Upper lobe of right lung (tissue), 1 donor: ENCODE data around the gene SLC9A3. TPM values are rescaled to one million over a fixed set of nuclear protein-coding genes. Genes with fewer than 3 reads are reported as not detected.

Experiments used
- ATAC-seq: fragments of 200-7000 bp; cut with Tn5 transposase; one replicate; pipeline ENCODE4 v1.9.1; 2020; ENCODE audit warnings: mild to moderate bottlenecking, moderate library complexity
- DNase-seq: peaks from one replicate; pipeline ENCODE4 v3.0.0-alpha.2; 2020
- H3K27ac ChIP-seq: fragments of 200-600 bp; one replicate; pipeline ENCODE4 v1.8.0; 2022
- H3K27me3 ChIP-seq: fragments of 200-600 bp; one replicate; pipeline ENCODE4 v1.8.0; 2022; ENCODE audit warnings: mild to moderate bottlenecking
- H3K36me3 ChIP-seq: fragments of 200-600 bp; one replicate; pipeline ENCODE4 v1.8.0; 2022
- H3K4me1 ChIP-seq: fragments of 200-600 bp; one replicate; pipeline ENCODE4 v1.8.0; 2022
- H3K4me3 ChIP-seq: fragments of 200-600 bp; one replicate; pipeline ENCODE4 v1.8.0; 2022; ENCODE audit warnings: mild to moderate bottlenecking
- H3K9me3 ChIP-seq: fragments of 200-600 bp; one replicate; pipeline ENCODE4 v1.8.0; 2022
- intact Hi-C: fragments of 100-400 bp; cut with DNase I; formaldehyde crosslinking; loops from one replicate; pipeline ENCODE4 v1.11.0; 2022
- total RNA-seq: library from RNA; stranded (reverse); fragmentation: NEBNext Ultra II Directional; extraction: Animal tissue kit (Norgen Biotek cat#: 25700); gene quantifications from one replicate; pipeline ENCODE4 v1.2.1, GENCODE V29; 2021
- TF ChIP-seq, protein P1 (sequence below): fragments of 200-600 bp; IDR thresholded peaks from one replicate; pipeline ENCODE4 v1.8.0; 2022; ENCODE audit warnings: antibody characterized with exemption
- donor health status: DM: no; HTN: yes; CAD: no; lungs with severe emphysema.

SLC9A3 gene
- total RNA-seq, 1 donor from 2014 or later: 1.0 TPM

DNA sequence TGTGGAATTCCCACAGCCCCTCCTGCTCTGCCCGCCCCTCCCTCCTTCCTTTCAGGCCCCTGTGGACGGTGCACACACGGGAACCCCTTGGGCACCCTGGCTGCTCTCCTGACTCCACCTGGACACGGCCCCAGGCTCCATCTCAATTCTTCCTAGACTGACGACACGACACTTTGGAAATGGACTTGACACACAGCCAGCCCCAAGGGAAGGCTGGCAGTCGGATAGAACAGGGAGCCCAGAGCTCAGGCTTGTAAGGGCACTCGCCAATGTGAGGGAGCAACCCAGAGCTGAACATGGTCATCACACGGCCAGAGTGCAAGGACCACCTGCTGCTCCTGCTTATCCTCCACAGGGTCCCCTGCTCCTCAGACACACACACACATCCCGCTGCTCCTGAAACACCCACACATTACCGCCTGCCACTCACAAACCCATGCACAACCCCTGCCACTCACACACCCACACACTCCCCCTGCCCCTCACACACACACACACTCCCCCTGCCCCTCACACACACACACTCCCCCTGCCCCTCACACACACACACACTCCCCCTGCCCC is 8.9 kb downstream of the SLC9A3 start:
- Histone ChIP-seq H3K27ac (no peak overlapping the region), H3K4me3 (no peak overlapping the region), H3K4me1 (no peaks in the 10 kb centered on the region), H3K36me3 (no peaks in the 10 kb centered on the region), H3K9me3 (no peaks in the 10 kb centered on the region), H3K27me3 (peaks cover 52% of the 10 kb centered on the region)
- no peak for DNase-seq
- TF ChIP-seq, protein P1, sequence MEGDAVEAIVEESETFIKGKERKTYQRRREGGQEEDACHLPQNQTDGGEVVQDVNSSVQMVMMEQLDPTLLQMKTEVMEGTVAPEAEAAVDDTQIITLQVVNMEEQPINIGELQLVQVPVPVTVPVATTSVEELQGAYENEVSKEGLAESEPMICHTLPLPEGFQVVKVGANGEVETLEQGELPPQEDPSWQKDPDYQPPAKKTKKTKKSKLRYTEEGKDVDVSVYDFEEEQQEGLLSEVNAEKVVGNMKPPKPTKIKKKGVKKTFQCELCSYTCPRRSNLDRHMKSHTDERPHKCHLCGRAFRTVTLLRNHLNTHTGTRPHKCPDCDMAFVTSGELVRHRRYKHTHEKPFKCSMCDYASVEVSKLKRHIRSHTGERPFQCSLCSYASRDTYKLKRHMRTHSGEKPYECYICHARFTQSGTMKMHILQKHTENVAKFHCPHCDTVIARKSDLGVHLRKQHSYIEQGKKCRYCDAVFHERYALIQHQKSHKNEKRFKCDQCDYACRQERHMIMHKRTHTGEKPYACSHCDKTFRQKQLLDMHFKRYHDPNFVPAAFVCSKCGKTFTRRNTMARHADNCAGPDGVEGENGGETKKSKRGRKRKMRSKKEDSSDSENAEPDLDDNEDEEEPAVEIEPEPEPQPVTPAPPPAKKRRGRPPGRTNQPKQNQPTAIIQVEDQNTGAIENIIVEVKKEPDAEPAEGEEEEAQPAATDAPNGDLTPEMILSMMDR: no peak
- ATAC-seq: no peak
- intact Hi-C loops: no loop called here

DNA sequence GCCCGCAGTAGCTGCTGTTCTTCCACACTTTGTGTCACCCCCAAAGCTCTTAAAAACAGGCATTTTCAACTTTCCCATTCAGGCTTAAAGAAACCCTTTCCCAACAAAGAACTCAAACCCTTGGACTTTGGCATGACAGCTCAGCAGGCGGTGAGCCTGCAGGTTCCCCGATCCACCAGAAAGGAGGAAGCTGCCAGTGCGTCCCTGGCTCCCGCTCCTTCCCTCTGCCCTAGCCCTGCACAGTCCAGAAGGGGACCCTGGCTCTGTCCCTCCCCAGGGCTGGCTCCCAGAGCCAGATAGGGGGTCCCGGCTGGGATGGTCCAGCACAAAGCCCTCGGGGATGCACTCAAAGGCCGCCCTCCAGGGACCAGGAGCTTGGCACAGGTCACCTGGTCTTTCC is 9.6 kb downstream of the SLC9A3 start:
- no peaks in the 10 kb centered on the region for H3K9me3 ChIP-seq
- H3K27me3 ChIP-seq: peaks cover 47% of the 10 kb centered on the region
- DNase-seq (no peak), ATAC-seq (no peak)
- no peaks in the 10 kb centered on the region for H3K4me1 ChIP-seq
- no peak overlapping the region for H3K4me3 ChIP-seq
- intact Hi-C loops: no loop called here
- H3K36me3 ChIP-seq: no peaks in the 10 kb centered on the region
- no peak overlapping the region for H3K27ac ChIP-seq
- TF ChIP-seq, protein P1: no peak

DNA sequence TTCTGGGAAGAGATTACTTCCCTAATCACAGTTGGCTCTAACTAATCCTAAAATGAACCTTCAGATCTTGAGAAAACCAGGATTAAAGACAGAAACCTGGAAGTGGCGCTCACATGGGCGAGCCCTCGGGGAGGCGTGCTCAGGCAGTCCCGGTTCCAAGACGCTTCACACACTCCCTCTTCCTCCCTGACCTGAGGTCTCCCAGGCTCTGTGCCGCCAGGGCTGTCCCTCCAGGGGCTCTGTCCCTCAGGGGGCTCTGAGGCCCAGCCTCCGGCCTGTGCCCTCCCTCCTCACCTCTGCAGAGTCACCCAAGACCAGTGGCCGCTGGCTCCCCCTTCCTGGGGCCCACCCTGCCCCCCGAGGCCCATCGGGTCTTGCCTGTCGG is 10.2 kb downstream of the SLC9A3 start:
- DNase-seq: no peak
- H3K4me3 ChIP-seq: no peak overlapping the region
- H3K27me3 ChIP-seq: peaks cover 41% of the 10 kb centered on the region
- no peak overlapping the region for H3K27ac ChIP-seq
- intact Hi-C loops: no loop called here
- no peaks in the 10 kb centered on the region for H3K9me3 ChIP-seq
- TF ChIP-seq, protein P1: no peak
- H3K4me1 ChIP-seq: no peaks in the 10 kb centered on the region
- ATAC-seq: no peak
- H3K36me3 ChIP-seq: no peaks in the 10 kb centered on the region

DNA sequence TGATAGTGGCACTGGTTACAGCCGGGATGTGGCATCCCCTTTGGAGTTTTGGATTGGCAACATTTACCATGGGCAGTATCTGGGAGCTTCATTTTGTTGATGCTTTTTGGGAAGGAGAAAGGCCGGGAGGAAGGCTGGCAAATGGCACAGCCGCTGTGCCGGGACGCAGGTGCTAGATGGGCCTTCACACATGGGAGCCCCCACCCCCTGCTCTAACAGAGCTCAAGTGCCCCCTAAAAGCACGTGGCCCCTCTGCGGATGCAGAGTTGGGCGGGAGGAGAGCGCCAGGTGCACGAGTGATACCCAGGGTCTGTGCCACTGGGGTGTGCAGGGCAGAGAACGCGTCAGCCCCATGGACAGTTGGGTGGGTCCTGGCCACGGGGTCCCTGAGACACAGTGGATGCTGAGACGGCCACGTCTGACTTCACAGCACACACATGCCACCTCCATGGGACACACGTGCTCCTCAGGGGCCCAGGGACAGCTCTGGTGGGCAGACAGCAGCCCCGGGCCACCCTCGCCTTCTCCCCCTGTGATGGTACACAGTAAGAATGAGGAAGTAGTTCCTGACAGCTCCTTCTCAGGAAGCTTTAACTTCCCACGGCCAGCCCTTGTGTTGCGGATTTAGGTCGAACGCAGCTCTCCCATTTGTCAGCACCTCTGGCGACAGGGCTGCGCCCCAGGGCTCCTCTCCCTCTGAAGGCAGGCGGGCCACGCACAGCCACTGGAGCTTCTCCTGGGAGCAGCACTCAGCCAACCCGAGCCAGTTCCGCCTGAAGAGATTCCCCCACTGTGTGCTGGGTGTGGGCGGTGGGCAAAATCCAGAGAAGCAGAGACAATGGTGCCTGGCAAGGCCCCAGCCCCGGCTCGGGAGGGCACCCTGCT is 10.8 kb downstream of the SLC9A3 start:
- ATAC-seq (no peak), DNase-seq (no peak)
- H3K27me3 ChIP-seq: peaks cover 36% of the 10 kb centered on the region
- TF ChIP-seq, protein P1: no peak
- H3K27ac ChIP-seq: no peak overlapping the region
- no peaks in the 10 kb centered on the region for H3K4me1 ChIP-seq
- no peaks in the 10 kb centered on the region for H3K9me3 ChIP-seq
- H3K4me3 ChIP-seq: no peak overlapping the region
- no peaks in the 10 kb centered on the region for H3K36me3 ChIP-seq
- intact Hi-C loops: no loop called here

DNA sequence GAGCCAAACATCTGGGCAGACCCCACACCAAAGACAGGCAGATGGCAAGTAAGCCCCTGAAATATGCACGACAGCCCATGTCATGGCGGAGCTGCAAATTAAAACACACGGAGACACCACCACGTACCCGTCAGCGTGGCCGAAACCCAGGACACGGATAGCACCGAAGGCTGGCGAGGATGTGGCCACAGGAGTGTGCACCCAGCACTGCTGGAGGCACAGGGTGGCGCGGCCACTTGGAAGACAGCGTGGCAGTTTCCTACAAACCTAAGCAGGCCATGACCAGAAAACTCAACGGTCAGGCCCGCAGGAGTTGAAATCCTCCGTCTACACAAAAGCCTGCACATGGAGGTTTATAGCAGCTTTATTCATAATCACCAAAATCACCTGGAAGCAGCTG is 12.8 kb downstream of the SLC9A3 start:
- Histone ChIP-seq H3K27me3 (peaks cover 23% of the 10 kb centered on the region), H3K4me3 (no peak overlapping the region), H3K4me1 (no peaks in the 10 kb centered on the region), H3K9me3 (no peaks in the 10 kb centered on the region), H3K27ac (no peak overlapping the region), H3K36me3 (no peaks in the 10 kb centered on the region)
- ATAC-seq (no peak), DNase-seq (no peak)
- TF ChIP-seq, protein P1: no peak
- intact Hi-C loops: no loop called here
